GM12878 (cell line): Measurements from ENCODE around the gene SSBP4. TPM values are rescaled to one million over a fixed set of nuclear protein-coding genes. Genes with fewer than 3 reads are reported as not detected.

Experiments
- ATAC-seq: fragments of 200-7000 bp; cut with Tn5 transposase; 3 replicates; pipeline ENCODE4 v1.9.1; 2020; ENCODE audit warnings: mild to moderate bottlenecking, moderate library complexity
- BruUV-seq: library from RNA; stranded (reverse); fragments of 400-500 nt; replicated peaks from 2 replicates; lab custom pipeline; 2021; lab: Mats Ljungman, UMichigan
- CTCF ChIA-PET: fragments of 300-600 bp; sonication (Branson Sonifier 250); formaldehyde crosslinking; extraction: SDS; loops from one replicate; lab custom pipeline; 2021; ENCODE audit warnings: inconsistent platforms; lab: Yijun Ruan, JAX
- POLR2A ChIA-PET: fragments of 350-600 bp; formaldehyde crosslinking; extraction: SDS; loops from one replicate; lab custom pipeline; 2021; ENCODE audit warnings: inconsistent platforms; lab: Charles Lee
- RAD21 ChIA-PET: fragments of 300-600 bp; sonication (Branson Sonifier 250); formaldehyde crosslinking; loops from one replicate; lab custom pipeline; 2023; ENCODE audit warnings: antibody characterized with exemption; ENCODE audit not compliant: unreplicated experiment; lab: Charles Lee
- SMC1A ChIA-PET: fragments of 300-600 bp; sonication (Branson Sonifier 250); formaldehyde crosslinking; loops from one replicate; lab custom pipeline; 2023; ENCODE audit not compliant: unreplicated experiment, uncharacterized antibody; lab: Charles Lee
- DNase-seq: peaks from one replicate; pipeline ENCODE4 v3.0.0-alpha.2; 2011; ENCODE audit warnings: low read depth, low spot score
- FAIRE-seq: peaks from 3 replicates; lab custom pipeline; 2011; peaks lifted over from hg19 to GRCh38; lab: Jason Lieb, UNC
- H2AFZ ChIP-seq: 2 replicates; pipeline ENCODE4 v1.6.0; 2011; ENCODE audit warnings: low read depth, low read length, control low read depth; ENCODE audit not compliant: control insufficient read depth
- H3K27ac ChIP-seq: 2 replicates; pipeline ENCODE4 v1.5.1; 2011; ENCODE audit warnings: control low read depth; ENCODE audit not compliant: control insufficient read depth, insufficient read depth
- H3K27me3 ChIP-seq, 2 experiments: replicated peaks in 1 of 2; 2 replicates each; pipeline versions ENCODE4 v1.6.0 to v1.6.1; 2011; ENCODE audit warnings: low read length in 1 of 2; ENCODE audit not compliant: control insufficient read depth in 2 of 2, insufficient read depth in 2 of 2
- H3K36me3 ChIP-seq, 2 experiments: 2 replicates each; pipeline ENCODE4 v1.5.1; 2011; ENCODE audit warnings: low read length in 1 of 2; ENCODE audit not compliant: control insufficient read depth in 2 of 2, insufficient read depth in 2 of 2
- H3K4me1 ChIP-seq: 2 replicates; pipeline ENCODE4 v1.6.1; 2011; ENCODE audit warnings: mild to moderate bottlenecking, low read length, moderate library complexity, mixed read lengths; ENCODE audit not compliant: control insufficient read depth, insufficient read depth
- H3K4me2 ChIP-seq: 2 replicates; pipeline ENCODE4 v1.6.0; 2011; ENCODE audit warnings: control low read depth; ENCODE audit not compliant: control insufficient read depth, insufficient read depth
- H3K4me3 ChIP-seq: fragments of 200-600 bp; sonication (generic); 2 replicates; pipeline ENCODE4 v1.5.1; 2016
- H3K79me2 ChIP-seq: 2 replicates; pipeline ENCODE4 v1.6.0; 2011; ENCODE audit warnings: low read length; ENCODE audit not compliant: control insufficient read depth, insufficient read depth
- H3K9ac ChIP-seq: 2 replicates; pipeline ENCODE4 v1.8.0; 2011; ENCODE audit warnings: low read length, control low read depth, mixed read lengths; ENCODE audit not compliant: control insufficient read depth, insufficient read depth
- H3K9me3 ChIP-seq: replicated peaks from 3 replicates; pipeline ENCODE4 v1.5.1; 2011; ENCODE audit warnings: mild to moderate bottlenecking, low read length; ENCODE audit not compliant: control insufficient read depth, insufficient read depth
- H4K20me1 ChIP-seq: 2 replicates; pipeline ENCODE4 v1.6.0; 2011; ENCODE audit not compliant: control insufficient read depth, insufficient read depth
- ATF2 ChIP-seq: IDR thresholded peaks from 2 replicates; pipeline ENCODE4 v1.6.1; 2012; ENCODE audit warnings: low read length, inconsistent platforms
- CREB1 ChIP-seq: IDR thresholded peaks from 2 replicates; pipeline ENCODE4 v1.6.1; 2012; ENCODE audit warnings: low read depth, mild to moderate bottlenecking, inconsistent platforms
- HDAC2 ChIP-seq: fragments of 200-600 bp; sonication (generic); IDR thresholded peaks from 2 replicates; pipeline ENCODE4 v1.6.1; 2017
- KLF5 ChIP-seq: fragments of 450-650 bp; IDR thresholded peaks from 2 replicates; pipeline ENCODE4 v1.6.1; 2014; ENCODE audit warnings: mild to moderate bottlenecking; ENCODE audit not compliant: partially characterized antibody
- MXI1 ChIP-seq: fragments of 150-350 bp; IDR thresholded peaks from 2 replicates; pipeline ENCODE4 v1.6.1; 2011; ENCODE audit warnings: low read depth, mild to moderate bottlenecking, inconsistent platforms, low read length, improper control_type of control experiment
- NR2F1 ChIP-seq: fragments of 450-650 bp; conservative IDR thresholded peaks from 2 replicates; pipeline ENCODE4 v1.6.1; 2017; ENCODE audit warnings: mild to moderate bottlenecking
- POU2F2 ChIP-seq: IDR thresholded peaks from 3 replicates; pipeline ENCODE4 v1.6.1; 2011; ENCODE audit warnings: low read depth, mild to moderate bottlenecking, low read length, borderline replicate concordance
- TCF12 ChIP-seq: IDR thresholded peaks from 2 replicates; pipeline ENCODE4 v1.6.1; 2011; ENCODE audit warnings: low read depth, mild to moderate bottlenecking, low read length
- USF1 ChIP-seq: IDR thresholded peaks from 2 replicates; pipeline ENCODE4 v1.6.1; 2011; ENCODE audit warnings: borderline replicate concordance, low read depth, mild to moderate bottlenecking, moderate library complexity, mixed read lengths, low read length; ENCODE audit not compliant: insufficient read depth; ENCODE audit errors: extremely low read length
- WRNIP1 ChIP-seq: IDR thresholded peaks from 2 replicates; pipeline ENCODE4 v1.6.1; 2011; ENCODE audit warnings: low read depth, low read length, improper control_type of control experiment, borderline replicate concordance
- WGBS: methylation state at CpG from one replicate; pipeline ENCODE4 v1.1.6; 2016; ENCODE audit warnings: low lambda C conversion rate; ENCODE audit not compliant: insufficient replicate concordance, insufficient coverage; ENCODE audit errors: missing lambda C conversion rate; 5-methylcytosine and 5-hydroxymethylcytosine counted together
- in situ Hi-C: fragments of 300-500 bp; cut with MboI; formaldehyde crosslinking; loops from 9 replicates; pipeline ENCODE4 v1.14.3; 2018; ENCODE audit warnings: mixed read lengths
- intact Hi-C: fragments of 100-400 bp; cut with micrococcal nuclease; formaldehyde crosslinking; loops from one replicate; pipeline ENCODE4 v1.14.2; 2022; ENCODE audit not compliant: unreplicated experiment
- polyA plus RNA-seq, 11 experiments: library from polyadenylated mRNA; depleted of rRNA in 4 of 11; unstranded in 6 of 11; stranded (reverse) in 5 of 11; fragments of >200 nt; fragmentation: Nextera tagmentation in 4 of 11; fragmentation: Illumina TruSeq in 1 of 11; extraction: Ambion mirVana in 4 of 11; extraction: Trizol in 1 of 11; gene quantifications; 1 replicate in 1 of 11; 2 replicates in 10 of 11; pipeline versions ENCODE4 v1.2.1 to v1.2.3, GENCODE V29; 2011 to 2016; ENCODE audit warnings: inconsistent platforms in 2 of 11, missing spikeins in 2 of 11, low read depth in 1 of 11
- total RNA-seq, 4 experiments: library from RNA; depleted of rRNA in 3 of 4; stranded (reverse); fragments of >200 nt in 3 of 4; fragmentation: Illumina TruSeq in 1 of 4; extraction: Trizol in 1 of 4; gene quantifications; 2 replicates each; pipeline versions ENCODE4 v1.2.1 to v1.2.3, GENCODE V29; 2013 to 2021
- TF ChIP-seq, protein P1 (sequence below): fragments of 450-650 bp; IDR thresholded peaks from 2 replicates; pipeline ENCODE4 v1.6.1; 2017; ENCODE audit warnings: mild to moderate bottlenecking, moderate library complexity

The SSBP4 gene
- total and polyA plus RNA-seq, 10 of the 15 experiments (the other 5 are each of a cell fraction or from before 2014, with no cell fraction given) = 0.37 to 150 (median 38.9) TPM

DNA sequence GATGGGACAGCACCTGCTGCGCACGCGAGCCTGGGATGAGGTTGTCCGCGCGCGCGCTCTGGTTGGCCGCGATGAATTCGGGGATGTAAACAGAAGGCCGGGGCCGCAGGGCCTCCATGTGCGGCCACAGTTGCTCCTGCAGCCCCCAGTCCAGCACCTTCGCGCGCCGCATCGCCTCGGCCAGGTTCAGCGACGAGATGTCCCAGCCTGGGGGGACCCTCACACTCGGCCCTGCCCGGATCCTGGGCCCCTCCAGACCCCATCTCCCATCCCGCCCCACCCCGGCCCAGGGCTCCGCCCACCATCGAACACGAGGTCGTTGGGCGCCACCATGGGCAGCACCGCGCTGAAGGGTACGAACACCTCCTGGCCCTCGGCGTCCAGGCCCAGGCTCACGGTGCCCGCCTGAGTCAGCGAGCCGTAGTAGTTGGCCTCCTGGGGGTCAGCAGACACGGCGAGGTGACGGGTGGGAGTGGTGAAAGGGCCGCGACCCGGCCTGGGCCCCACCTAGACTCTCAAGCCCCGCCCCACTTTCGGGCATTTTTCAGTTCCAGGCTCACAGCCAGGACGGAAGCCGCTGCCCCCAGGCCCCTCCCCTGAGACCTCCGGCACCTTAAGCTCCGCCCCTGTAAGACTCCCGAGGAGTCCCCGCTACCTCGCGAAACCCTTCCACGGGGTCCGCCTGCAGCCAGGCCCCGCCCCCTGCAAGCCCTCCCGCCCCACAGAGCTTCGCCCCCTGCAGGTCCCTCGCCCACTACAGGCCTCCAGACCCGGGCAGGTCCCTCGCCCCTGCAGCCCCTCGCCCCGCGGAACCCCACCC, 17.7 kb downstream of the SSBP4 start (continued):
- TF ChIP-seq NR2F1 = peak; percentile 59; the same call in 1 of the 2 replicates
- TF ChIP-seq MXI1 = peak; percentile 44; the same call in 1 of the 2 replicates
- no peak for TF ChIP-seq POU2F2
- TF ChIP-seq WRNIP1 = no peak
- no peak for TF ChIP-seq ATF2
- TF ChIP-seq CREB1 = no peak

DNA sequence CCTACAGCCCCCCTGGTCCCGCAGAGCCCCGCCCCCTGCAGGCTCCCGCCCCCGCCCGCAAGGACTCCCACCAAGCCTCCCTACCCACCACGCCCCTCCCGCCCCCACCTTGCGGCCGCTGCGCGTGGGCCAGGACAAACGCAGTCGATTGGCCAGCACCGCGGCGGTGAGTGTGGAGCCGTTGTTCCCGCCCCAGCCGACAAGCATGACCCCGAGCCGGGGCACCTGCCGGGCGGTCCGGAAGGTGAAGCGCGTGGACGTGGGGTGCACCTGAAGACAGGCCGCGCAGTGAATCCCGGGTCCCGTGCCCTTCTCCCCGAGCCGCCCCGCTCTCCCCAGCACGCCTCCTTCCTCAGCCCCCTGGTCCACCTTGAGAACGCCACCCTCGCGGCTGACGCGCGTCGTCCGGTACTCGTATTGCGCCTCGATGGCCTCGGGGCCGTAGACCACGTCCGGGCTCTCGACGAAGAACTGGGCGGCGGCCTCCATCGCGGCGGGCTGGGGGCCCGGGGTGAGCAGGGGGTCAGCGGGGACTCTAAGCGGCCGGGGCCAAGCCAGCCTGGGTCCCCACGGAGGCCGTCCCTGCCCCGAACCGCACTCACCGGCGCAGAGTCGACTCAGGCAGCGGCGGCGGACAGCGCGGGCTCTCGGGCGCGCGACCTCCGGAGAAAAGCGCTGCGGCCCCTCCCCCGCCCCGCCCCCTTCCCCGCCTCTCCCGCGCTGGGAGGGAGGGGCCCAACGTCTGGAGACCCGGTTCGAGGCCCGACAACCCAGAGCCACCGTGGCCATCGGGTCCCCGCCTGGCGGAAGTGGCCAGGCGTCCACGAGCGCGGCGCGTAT, 18.5 kb downstream of the SSBP4 start, which contains the start of gene ISYNA1:
TSS of gene ISYNA1 (minus strand) at position 643 of the 840 bp plus-strand sequence. CDS start at position 489, 154 bp downstream.
- in situ Hi-C loops = no loop called here
- peak within 1 kb of the TSS; percentile 82 for H2AFZ ChIP-seq
- no peaks in the 10 kb centered on the region for H4K20me1 ChIP-seq
- no peaks in the 10 kb centered on the region for H3K27me3 ChIP-seq
- ATAC-seq (peak; percentile 13), FAIRE-seq (no peak), DNase-seq (no peak)
- H3K36me3 ChIP-seq = peaks cover 0 to 2% of the 10 kb centered on the region in 2 experiments; a peak in 1 of 4 replicates
- H3K27ac ChIP-seq = no peak within 1 kb of the TSS; the same call in 1 of the 2 replicates
- RAD21 ChIA-PET = interaction anchor here (1.0 kb wide), 2 partner anchors 16 to 21 kb away, joined by 3 read pairs; no protein-coding TSS in a partner anchor
- peak within 1 kb of the TSS; percentile 94 for H3K4me2 ChIP-seq
- CTCF ChIA-PET = interaction anchor here (0.6 kb wide), 1 partner anchor 24 kb away, joined by 3 read pairs; no protein-coding TSS in a partner anchor
- peak within 1 kb of the TSS; percentile 65 for H3K4me3 ChIP-seq
- peak within 1 kb of the TSS; percentile 19; the same call in 1 of the 2 replicates for H3K9ac ChIP-seq
- 10% methylated on average over 69 of the region's 99 CpGs for WGBS
- no peaks in the 10 kb centered on the region; the same call in 2 of the 3 replicates for H3K9me3 ChIP-seq
- H3K4me1 ChIP-seq = peaks cover 15% of the 10 kb centered on the region
- H3K79me2 ChIP-seq = peaks cover 6% of the 10 kb centered on the region
- POLR2A ChIA-PET = no interaction called here
- SMC1A ChIA-PET = no interaction called here
- intact Hi-C loops = no loop called here
- no TSS peak for BruUV-seq
- TF ChIP-seq, protein P1, sequence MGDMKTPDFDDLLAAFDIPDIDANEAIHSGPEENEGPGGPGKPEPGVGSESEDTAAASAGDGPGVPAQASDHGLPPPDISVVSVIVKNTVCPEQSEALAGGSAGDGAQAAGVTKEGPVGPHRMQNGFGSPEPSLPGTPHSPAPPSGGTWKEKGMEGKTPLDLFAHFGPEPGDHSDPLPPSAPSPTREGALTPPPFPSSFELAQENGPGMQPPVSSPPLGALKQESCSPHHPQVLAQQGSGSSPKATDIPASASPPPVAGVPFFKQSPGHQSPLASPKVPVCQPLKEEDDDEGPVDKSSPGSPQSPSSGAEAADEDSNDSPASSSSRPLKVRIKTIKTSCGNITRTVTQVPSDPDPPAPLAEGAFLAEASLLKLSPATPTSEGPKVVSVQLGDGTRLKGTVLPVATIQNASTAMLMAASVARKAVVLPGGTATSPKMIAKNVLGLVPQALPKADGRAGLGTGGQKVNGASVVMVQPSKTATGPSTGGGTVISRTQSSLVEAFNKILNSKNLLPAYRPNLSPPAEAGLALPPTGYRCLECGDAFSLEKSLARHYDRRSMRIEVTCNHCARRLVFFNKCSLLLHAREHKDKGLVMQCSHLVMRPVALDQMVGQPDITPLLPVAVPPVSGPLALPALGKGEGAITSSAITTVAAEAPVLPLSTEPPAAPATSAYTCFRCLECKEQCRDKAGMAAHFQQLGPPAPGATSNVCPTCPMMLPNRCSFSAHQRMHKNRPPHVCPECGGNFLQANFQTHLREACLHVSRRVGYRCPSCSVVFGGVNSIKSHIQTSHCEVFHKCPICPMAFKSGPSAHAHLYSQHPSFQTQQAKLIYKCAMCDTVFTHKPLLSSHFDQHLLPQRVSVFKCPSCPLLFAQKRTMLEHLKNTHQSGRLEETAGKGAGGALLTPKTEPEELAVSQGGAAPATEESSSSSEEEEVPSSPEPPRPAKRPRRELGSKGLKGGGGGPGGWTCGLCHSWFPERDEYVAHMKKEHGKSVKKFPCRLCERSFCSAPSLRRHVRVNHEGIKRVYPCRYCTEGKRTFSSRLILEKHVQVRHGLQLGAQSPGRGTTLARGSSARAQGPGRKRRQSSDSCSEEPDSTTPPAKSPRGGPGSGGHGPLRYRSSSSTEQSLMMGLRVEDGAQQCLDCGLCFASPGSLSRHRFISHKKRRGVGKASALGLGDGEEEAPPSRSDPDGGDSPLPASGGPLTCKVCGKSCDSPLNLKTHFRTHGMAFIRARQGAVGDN = no peak
- TF ChIP-seq TCF12 (no peak), KLF5 (no peak), USF1 (no peak), HDAC2 (no peak)
